GM20431 (cell line): ENCODE measurements around the gene KCNQ1.

Source experiments
- in situ Hi-C: fragments of 300-500 bp; cut with MseI, MboI; formaldehyde crosslinking; loops from one replicate; pipeline ENCODE4 v1.15.0; 2020; ENCODE audit warnings: low sequenced_read_pairs; ENCODE audit not compliant: unreplicated experiment

KCNQ1 gene

DNA sequence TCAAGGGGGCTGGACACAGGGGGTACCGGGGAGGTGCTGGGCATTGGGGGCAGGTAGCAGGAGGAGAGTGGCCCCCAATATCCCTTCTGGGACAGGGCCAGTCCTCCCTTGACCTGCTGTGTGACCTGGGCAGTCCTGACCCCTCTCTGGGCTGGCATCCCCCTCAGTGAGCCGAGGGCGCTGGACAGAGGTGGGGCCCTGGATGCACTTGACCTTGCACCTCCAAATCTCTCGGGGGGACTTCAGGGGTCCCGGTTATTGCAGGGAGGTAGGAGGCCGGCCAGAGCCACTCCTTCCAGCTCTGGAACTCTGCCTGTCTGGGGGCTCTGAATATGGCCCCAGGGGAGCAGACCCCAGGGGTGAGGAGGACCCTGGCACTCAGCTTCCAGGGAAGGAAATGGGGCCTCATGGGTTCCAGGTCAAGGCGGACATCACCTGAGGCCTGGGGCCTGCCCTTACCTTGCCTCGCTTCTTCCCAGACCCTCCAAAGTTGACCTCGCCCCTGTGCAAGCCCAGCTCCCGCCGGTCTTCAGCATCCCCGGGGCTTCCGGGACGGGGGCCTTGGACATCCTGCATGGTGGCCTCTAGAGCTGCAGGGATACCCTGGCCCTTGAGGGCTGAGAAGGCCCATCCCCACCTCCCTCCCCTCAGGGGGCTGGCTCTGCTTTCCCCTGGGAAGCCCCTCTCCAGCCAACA lies 22.2 kb upstream of the KCNQ1 start:
- in situ Hi-C loops: loop anchor here (10.0 kb wide), 1 partner anchor 108 kb away; no protein-coding TSS in a partner anchor

DNA sequence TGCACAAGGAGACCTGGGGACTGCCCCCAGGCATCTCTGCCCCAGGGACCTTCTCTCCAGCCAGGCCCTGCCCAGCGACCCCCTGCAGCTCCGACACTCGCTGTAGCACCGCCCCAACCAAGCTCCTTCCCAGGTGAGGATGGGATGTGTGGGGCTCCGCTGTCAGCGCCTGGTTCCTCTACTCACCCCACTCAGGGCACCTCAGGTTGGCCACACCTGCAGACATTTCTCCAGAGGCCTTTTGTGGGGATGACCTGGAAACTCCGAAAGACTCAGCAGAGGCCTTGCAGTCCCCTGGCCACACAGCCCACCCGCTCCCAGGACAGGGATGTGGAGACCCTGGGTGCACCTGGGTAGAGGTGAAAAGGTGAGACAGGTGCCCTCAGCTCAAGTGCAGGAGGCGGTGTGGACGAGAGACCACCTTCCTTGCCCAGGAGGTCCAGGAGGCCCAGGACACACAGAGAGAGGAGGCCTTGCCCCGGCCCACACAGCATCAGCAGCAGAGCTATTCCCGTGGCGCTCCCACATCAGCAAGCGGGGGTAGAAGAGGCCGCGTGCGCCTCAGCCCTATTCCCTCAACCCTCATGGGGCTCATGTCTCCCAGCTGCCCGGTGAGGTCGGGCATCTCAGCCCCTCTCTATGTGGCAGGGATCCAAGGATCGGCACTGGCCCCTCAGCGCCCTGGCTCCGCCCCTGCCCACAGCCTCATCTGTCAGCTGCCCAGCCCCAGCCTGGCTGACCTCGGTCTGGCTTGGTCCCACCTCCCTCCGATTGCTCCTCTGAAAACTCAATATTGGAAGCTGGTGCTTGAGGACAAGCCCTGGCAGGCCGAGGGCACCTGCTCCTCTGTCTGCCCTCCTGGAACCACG lies 21.4 kb upstream of the KCNQ1 start:
- in situ Hi-C loops: loop anchor here (10.0 kb wide), 1 partner anchor 109 kb away; no protein-coding TSS in a partner anchor

DNA sequence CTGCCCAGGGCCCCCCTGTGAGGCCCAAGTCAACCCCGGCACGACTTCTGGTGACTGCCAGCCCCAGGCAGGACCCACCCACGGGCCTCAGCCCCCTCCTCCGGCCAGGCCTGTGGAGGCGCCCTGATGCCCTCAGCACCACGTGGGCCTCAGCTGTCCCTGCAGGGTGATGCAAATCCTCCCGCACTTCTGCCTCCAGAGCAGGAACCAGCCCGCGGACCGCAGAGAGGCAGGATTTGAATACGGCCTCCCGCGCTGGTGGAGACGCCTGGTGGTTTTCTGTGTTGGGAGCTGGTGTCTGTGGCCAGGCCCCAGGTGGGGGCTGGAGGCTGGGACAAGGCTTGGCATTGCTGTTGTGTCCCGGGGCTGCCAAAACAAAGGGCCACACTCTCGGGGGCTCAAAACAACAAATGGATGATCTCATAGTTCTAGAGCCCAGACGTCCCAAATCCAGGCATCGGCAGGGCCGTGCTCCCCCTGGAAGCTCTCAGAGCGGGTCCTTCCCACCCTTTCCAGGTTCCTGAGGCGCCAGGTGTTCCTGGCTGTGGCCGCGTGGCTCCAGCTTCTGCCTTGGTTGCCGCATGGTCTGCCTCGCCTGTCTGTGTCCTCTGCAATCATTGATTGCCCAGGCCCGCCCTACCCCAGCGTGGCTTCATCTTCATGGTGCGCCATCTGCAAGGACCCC lies 19.9 kb upstream of the KCNQ1 start:
- in situ Hi-C loops: loop anchor here (10.0 kb wide), 1 partner anchor 110 kb away; no protein-coding TSS in a partner anchor

DNA sequence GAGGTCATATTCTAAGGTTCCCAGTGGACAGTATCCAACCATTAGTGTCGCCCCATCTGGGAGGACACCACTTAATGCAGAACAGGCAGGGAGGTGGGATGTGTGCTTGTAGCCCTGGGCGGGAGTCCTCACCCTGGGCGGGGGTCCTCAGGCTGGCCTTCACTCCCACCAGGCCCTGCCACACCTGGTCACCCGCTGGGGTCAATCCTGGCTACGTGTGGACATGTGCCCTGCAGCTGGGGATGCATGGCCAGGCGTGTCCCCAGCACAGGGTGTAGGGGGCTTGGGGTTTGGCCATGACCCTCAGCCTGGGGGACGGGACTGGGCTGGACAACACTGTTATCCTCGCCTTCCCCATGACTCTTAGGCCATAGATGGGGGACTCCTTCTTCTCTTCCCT lies 19.3 kb upstream of the KCNQ1 start:
- in situ Hi-C loops: loop anchor here (10.0 kb wide), 1 partner anchor 111 kb away; no protein-coding TSS in a partner anchor

DNA sequence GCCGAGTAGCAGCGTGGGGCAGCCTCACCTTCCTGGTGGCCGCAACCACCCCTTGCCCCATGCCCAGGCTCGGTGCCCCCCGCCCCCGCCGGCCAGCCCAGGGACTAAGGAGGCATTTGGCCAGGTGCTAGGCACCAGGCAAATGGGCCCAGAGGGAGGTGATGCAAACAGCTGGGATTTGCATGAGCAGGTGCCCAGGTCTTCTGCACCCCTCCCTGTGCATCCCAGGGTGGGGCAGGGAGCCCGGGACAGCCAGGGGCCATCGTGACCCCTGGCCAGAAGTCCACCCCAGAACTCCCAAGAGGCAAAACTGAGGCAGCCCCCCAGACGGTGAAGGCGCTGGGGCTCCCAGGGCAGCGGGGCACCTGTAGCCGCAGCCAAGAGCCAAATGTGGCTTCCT lies 18.6 kb upstream of the KCNQ1 start:
- in situ Hi-C loops: loop anchor here (10.0 kb wide), 1 partner anchor 111 kb away; no protein-coding TSS in a partner anchor

DNA sequence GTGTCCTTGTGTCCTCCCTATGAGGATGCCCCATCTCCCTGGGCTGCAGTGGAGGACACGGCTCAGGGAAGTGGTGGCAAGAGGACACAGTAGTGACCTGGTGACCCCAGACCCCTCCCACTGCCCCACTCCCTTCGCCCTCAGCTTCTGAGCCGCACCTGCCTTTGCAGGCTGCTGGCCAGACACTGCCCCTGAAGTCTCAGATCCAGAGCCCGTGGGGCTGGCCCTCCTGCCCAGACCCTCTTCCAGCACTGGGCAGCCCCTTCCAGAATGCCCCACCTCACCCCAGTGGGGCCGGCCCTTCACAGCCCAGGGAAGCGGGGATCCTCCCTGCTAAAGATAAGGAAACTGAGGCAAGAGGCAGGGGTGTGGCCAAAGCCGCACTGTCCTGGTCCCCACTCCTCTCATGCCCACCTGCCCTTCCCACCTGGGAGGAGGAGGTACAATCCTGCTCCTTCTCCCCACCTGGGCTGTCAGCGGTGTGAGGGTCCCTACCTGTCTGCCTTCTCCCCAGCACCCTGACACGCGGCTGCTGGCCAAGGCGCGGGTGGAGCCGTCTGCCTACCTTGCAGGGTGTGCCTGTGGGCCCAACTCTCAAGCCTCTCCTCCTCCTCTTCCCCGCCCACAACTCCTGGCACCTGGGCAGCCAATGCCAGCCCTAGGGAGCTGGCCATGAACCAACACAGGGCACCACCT lies 17.8 kb upstream of the KCNQ1 start:
- in situ Hi-C loops: loop anchor here (10.0 kb wide), 1 partner anchor 112 kb away; no protein-coding TSS in a partner anchor

DNA sequence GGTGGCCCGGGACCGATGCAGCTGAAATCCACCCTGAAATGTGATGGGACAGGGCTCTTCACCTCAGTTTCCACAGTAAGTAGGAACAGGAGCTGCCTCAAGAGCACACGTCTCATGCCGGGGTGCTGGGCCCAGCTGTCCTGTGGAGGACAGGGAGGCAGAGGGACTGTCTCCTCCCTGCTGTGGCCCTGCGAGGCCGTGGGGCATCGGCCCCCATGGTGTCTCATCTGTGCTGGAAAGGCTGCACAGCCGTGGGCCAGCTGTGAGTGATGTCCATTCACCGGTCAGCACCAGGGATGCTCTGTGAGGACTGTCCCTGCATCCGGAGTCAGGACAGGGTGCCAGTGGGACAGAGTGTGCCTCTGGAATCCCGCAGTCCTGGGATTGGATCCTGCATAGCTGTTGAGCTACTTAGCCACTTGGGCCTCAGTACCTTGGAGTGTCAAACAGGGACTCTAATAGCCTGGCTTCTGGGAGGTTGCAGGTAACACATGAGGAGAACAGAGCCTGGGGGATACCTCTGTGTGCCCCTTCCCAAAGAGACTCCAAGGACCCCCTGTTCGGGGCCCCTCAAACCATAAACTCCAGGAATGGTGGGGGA lies 17.0 kb upstream of the KCNQ1 start:
- in situ Hi-C loops: loop anchor here (10.0 kb wide), 1 partner anchor 113 kb away; no protein-coding TSS in a partner anchor

DNA sequence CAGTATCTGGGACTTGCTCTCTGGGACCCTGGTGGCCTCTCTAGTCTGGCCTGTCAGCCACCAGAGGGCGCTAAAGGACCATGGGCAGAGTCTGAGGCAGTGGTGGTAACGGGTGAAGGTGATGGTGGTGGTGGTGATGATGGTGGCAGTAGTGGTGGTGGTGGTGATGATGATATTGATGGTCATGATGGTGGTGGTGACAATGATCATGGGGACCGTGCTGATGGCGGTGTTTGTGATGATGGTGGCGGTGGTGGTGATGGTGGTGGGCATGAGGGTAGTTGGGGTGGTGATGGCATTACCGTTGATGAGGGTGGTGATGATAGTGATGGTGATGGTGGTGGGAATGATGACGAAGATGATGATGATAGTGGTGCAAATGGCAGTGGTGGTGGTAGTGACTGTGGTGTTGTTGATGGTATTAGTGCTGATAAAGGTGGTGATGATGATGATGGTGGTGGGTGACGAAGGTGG lies 16.4 kb upstream of the KCNQ1 start:
- in situ Hi-C loops: loop anchor here (10.0 kb wide), 1 partner anchor 114 kb away; no protein-coding TSS in a partner anchor

DNA sequence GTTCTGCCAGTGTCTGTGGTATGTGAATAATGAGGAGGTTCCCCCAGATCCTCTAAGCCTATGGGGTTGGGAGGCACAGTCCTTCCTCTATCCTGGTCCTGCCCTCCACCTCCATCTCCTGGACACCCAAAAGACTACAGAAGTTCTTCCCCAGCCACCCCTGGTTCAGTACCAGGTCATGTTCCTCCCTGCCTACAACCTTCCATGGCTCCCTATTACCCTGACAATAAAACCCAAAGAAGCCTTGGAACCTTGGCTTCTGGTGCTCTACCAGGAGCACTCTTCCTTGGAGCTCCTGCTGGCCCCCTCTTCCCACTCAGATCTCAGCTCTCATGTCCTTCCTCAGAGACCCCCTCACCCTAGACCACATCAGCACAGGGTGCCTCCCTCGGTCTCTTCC lies 13.4 kb upstream of the KCNQ1 start:
- in situ Hi-C loops: loop anchor here (10.0 kb wide), 1 partner anchor 93 kb away; no protein-coding TSS in a partner anchor

DNA sequence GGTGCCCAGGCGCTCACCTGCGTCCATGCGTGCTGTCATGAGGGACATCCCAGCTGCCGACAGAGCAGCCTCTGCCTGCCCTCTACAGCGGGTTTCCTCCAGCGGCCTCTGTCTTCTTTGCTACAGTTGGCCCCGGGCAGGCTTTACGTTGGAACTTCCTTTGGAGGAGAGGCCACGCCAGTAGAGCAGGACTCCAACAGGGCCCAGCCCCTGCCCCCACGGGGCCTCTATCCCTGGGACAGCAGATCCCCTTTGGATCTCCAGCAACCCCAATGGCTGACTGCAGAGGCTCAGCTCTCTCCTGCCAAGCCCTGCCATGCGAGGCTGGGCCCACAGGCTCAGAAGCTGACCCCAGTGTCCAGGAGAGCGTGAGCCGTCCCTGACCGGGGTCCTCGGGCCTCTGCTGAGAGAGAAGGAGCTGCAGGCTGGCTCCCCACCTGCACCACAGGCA lies 12.6 kb upstream of the KCNQ1 start:
- in situ Hi-C loops: loop anchor here (10.0 kb wide), 1 partner anchor 93 kb away; no protein-coding TSS in a partner anchor

DNA sequence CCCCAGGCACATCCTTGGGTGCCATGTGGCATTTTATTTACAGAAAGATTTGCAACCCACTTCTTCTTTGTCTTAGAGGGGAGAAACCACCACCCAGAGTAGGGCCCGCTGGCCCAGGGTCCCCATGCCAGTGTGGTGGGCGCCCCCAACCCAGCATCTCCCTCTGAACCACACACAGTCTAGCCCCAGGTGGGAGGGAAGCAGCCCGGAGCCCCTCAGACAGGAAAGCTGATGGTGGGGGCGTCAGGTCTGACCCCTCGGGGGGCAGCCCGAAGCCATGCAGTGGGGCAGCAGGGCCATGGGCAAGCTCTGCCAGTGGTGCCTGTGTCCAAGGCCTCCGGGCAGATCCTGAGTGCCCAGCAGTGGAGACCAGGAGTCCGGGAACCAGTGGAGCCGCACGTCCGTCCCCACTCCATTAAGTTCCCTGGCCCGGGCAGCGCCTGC lies 12.2 kb upstream of the KCNQ1 start:
- in situ Hi-C loops: loop anchor here (10.0 kb wide), 1 partner anchor 92 kb away; no protein-coding TSS in a partner anchor

DNA sequence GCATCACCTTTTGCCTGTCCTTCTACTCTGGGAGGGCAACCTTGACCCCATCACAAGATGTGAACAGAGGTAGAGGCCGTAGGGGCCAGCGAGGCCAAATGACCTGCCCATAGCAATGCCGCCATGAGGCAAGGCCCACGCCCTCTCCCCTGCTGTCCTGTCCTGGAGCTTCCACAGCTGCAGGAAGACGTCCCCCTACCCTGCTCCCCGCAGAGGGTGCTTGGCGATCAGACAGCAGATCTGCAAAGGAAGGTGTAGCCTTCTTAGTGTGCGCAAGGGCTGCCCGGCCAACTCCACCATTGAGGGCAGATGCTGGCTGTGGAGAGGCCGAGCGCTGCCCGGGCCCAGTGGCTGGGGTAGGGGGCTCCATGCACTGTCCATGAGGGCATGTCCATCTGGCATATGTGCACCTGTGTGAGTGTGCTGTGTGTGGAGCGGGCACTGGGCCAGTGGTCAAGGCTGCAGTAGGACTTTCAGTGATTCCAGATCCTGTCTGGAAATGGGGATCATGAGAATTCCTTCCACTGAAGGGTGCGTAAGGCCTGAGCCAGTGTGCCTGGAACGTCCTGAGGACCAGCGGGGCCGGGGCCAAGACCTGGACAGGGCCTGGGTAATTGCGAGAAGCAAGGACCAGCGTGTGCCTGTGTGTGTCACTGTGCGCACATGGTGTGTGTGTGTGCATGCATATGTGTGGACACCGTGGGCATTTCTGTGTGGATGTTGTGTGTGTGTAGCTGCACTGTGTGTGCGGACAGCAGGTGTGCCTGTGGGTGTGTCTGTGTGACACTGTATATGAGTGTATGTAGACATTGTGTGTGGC lies 11.5 kb upstream of the KCNQ1 start:
- in situ Hi-C loops: loop anchor here (10.0 kb wide), 1 partner anchor 91 kb away; no protein-coding TSS in a partner anchor

DNA sequence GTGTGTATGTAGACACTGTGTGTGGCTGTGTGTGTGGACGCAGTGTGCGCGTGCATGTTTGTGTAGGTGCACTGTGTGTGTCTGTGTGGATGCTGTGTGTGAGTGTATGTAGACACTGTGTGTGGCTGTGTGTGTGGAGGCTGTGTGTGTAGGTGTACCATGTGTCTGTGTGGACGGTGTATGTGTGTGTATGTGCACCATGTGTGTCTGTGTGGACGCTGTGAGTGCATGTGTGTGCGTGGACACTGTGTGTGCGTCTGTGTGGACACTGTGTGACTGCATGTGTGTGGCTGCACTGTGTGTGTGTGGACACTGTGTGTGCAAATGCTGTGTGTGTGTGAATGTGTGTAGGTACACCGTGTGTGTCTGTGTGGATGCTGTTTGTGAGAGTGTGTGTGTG lies 10.8 kb upstream of the KCNQ1 start:
- in situ Hi-C loops: loop anchor here (10.0 kb wide), 1 partner anchor 91 kb away; no protein-coding TSS in a partner anchor

DNA sequence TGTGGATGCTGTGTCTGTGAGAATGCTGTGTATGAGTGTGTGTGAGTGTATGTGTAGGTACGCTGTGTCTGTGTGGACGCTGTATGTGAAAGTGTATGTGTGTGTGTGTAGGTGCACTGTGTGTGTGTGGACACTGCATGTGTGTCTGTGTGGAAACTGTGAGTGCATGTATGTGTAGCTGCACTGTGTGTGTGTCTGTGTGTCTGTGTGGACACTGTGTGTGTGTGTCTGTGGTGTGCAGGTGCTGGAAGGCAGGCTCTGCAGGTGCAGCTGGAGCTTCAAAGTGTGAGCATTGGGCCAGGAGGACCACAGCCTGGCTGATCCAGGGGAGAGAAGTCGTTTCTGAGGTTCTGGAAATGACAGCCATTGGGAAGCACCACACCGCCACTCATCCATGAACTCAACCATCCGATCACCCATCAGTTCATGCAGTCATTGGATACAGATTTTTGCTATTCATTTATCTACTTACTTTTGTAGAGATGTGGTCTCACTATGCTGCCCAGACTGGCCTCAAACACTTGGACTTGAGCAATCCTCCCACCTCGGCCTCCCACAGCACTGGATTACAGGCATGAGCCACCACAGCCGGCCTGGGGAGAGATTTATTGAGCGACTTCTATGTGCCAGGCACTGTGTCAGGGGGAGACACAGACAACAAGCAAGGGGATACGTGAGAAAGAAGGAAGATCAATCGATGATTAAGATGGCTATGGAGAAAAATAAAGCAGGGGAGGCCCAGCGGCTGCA lies 10.1 kb upstream of the KCNQ1 start:
- in situ Hi-C loops: loop anchor here (10.0 kb wide), 1 partner anchor 90 kb away; no protein-coding TSS in a partner anchor

DNA sequence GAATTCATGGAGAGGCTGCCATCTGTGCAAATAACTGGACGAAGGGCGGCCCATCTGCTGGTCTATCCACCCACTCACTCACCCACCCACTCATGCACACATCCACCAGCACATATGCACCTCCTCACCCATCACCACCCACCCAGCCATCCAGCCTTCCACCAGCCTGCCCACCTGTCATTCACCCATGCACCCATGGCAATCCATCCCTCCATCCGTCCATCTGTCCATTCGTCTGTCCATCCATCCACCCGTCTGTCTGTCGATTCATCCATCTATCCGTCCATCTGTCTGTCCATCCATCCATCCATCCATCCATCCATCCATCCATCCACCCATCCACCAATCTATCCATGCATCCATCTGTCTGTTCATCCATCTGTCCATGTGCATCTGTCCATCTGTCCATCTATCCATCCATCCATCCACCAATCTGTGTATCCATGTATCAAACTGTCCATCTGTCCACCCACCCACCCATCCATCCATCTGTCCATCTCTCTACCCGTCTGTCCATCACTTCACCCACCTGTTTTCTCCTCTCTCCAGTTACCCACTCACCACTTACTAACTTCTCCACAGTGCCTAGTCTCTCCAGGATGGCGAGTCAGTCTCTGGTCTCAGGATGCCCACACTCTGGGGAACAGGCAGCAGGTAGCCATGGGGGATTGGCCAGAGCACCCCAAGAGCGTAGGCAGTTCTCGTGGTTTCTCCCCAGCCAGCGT lies 9.4 kb upstream of the KCNQ1 start:
- in situ Hi-C loops: loop anchor here (10.0 kb wide), 1 partner anchor 89 kb away; no protein-coding TSS in a partner anchor

DNA sequence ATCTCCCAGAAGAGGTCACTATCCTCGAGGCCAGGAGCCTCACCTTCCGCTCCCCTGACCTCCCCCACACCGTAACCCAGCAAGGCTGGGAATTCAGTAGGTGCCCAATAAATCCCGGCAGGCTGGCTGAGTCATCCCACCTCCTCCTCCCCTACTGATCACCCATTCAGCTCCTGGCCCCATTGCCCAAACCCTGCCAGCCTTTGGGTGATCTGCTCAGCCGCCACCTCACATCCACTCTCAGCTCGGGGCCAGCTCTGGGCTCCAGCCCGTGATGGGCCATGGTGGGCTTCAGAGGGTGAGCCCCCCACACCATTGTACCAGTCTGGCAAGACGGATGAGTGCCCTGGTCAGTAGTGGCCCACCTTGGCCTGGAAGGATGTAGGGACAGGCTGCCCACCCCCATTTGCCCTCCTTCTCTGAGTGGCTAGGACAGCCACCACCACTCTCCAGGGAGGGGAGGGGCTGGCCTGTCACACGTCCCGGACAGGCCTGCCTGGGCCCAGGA lies 8.7 kb upstream of the KCNQ1 start:
- in situ Hi-C loops: loop anchor here (10.0 kb wide), 1 partner anchor 89 kb away; no protein-coding TSS in a partner anchor
